ENCODE measurements around the gene ROBO2.

Gene ROBO2

GRCh38 chr3:77052051-77052501 is 12.2 kb downstream of the ROBO2 start:
- DNase-seq: no peak

DNA sequence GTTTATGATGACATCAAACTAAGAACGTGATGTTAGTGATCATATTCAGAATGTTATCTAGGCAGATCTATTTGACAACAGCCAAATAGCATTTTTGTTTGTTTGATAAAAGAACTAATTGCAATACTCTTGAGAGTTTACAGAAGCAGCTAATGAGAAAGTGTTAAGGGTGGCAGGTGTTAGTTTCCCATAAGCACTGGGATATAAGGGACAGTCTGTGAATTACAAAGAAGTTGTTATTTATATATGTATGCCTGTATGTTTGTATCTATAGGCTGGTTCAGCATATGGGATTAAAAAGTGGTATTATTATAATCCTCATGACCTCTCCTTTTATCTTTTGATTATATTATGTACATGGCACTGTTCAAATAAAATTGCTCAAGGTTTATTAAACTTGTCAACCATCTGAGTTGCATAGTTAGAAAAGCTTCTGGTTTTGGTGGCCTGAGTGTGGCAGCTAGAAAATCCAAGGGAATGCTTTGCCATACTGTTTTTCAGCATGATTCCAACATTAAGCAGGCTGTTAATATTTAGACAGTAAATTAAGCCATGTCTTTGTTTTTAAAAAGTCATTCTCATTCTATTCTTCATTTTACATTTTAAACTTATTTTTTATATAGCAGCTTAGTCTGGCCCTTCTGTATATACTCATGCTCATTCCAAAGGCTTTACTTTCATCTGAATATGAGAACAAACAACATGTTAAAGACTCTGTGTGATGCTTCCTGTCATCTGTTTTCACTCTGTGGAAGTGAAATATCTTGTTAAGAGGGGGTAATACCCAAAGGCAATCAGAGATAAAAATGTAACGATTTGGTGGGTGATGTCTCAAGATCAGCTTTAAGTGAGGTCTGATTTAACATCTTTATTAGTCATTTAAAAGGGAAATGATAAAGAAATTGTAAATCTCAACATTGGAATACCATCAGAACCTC is 13.1 kb downstream of the ROBO2 start:
- no peak for DNase-seq

GRCh38 chr3:77053795-77054194 is 13.9 kb downstream of the ROBO2 start:
- no peak for DNase-seq

GRCh38 chr3:77055841-77056341 is 16.0 kb downstream of the ROBO2 start:
- no peak for DNase-seq

DNA sequence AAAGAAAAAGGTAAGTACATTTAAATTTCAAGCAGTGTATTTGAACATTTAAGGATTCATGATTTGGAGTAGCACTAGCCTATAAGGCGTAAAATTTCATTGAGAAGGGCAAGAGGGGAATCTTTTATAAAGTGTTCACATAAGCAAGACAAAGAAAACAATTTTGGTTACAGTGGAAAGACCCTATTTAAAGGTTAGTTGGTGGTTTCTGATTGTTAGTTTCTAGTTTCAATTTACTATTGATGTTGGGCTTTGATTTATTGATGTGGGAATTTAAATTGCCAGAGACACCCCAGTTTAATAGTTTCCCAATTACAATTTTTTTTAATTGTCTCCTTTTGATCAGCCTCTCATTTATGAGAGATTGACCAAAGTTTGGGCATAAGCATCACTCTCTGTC is 19.5 kb downstream of the ROBO2 start:
- DNase-seq: no peak

GRCh38 chr3:77063423-77063822 is 23.5 kb downstream of the ROBO2 start:
- no peak for DNase-seq

DNA sequence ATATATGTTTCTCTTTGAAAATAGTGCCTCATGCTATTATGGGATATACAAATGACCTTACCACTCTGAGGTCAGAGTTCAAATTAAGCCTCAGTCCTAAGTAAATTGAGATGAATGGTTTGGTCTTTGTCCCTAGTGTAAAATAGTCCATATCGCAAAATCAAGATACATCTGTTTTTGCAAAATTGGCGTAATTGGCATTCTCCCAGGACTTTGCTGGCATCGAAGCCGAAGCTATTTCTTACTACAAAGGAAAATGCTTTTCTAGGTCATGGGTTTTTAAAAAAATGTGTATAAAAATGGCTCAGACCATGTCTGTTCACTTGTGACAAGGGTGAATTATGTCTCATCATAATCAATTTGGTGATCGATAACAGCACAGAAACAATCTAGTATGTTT is 25.9 kb downstream of the ROBO2 start:
- DNase-seq: no peak

- no peak for DNase-seq
These were observed 26.9 kb downstream of the ROBO2 start for GRCh38 chr3:77066829-77067228.

DNA sequence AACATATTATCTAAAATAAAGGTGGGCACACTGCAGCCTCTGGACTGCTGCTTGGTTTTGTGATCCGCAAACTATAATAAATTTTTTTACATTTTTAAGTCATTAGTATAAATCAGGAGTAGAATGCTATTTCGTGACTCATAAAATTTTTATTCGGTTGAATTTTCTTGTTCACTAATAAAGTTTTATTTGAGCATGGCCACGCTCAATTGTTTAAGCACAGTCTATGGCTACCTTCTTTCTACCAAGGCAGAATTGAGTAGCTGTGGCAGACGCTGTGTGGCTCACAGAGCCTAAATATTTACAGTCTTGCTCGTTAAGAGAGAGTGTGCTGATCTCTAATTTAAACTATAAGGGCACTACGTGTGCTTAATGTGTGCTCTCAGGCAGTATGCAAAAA is 28.9 kb downstream of the ROBO2 start:
- DNase-seq: no peak

- DNase-seq: no peak
These were observed 31.5 kb downstream of the ROBO2 start for GRCh38 chr3:77071364-77071763.

GRCh38 chr3:77071809-77072208 is 31.9 kb downstream of the ROBO2 start:
- DNase-seq: no peak

DNA sequence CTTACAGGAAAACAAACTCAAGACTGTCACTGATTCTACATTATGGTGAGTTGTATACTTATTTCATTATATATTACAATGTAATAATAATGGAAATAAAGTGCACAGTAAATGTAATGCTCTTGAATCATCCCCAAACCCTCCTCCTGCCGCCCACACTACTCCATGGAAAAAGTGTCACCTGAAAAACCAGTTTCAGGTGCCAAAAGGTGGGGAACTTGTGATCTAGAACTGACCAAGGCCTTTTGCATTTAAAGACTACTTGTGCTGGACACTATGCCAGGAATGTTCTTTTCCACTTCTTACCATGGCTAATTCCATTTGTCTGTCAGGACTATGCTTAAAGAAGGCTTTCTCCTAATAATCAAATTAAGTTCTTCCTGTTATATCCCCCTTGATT is 32.3 kb downstream of the ROBO2 start:
- no peak for DNase-seq

DNA sequence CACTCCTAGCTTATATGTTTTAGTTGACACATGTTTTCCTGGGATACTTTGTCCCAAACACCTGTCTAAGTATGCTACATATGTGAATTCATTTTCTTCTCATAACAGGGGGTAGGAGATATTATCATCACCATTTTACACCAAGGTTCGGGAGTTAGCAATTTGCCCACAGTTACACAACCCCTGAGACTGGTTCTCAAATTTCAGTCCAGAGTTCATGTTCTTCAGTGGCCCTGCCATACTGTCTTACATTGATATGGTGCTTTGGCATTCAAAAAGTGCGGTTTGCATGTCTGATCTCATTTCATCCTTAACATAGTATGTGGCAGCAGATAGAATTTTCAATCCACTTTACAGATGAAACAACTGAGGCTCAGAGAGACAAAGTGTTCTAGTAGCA is 38.4 kb downstream of the ROBO2 start:
- no peak for DNase-seq

DNA sequence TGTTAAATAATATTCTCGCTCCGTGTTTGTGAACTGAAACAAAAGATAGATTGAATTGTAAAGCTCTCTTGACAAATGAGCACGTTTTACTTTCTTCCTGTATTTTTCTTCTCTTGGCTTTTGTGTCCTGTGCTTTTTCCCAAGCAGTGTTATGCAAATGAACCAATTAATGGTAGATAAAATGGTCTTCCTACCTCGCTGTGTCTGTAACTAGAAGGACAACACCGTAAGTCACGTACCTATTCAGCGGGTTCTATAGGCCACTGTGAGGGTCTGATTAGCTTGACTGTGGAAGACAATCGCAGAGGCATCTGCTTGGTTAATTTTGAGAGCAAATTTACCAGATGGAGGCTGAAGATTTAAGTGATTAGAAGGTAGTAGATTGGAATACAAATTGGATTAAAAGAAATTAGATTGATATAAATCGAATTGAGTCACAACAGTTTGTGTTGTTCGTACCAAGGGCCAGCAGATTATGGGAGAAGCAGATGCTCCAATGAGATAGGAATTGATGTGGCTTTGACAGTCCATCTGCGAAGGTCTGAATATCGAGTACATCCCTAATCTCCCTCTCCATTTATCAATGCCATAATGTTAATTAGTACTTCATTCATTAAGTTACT is 40.2 kb downstream of the ROBO2 start:
- DNase-seq: no peak

DNA sequence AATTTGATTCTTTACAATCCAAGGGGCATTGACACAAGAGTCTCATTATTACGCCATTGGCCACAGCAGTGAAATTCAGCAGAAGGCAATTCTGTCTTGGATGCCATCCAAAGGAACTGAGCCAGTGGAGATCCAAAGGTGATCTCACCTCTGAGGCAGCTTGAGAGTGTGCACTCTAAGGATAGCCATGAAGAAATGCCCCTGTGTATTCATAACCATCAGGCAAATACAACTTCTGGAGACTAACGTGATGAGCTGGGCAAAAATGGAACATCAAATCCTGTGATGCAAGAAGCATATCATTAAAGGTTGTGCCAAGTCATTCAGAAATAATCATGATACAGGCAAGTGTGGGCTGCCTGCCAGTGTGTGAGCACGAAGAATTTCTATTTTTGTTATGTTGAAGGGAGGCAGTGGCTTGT is 41.4 kb downstream of the ROBO2 start:
- no peak for DNase-seq

- no peak for DNase-seq
These were observed 44.6 kb downstream of the ROBO2 start for GRCh38 chr3:77084511-77084910.

GRCh38 chr3:77086408-77086807 is 46.5 kb downstream of the ROBO2 start:
- DNase-seq: no peak

DNA sequence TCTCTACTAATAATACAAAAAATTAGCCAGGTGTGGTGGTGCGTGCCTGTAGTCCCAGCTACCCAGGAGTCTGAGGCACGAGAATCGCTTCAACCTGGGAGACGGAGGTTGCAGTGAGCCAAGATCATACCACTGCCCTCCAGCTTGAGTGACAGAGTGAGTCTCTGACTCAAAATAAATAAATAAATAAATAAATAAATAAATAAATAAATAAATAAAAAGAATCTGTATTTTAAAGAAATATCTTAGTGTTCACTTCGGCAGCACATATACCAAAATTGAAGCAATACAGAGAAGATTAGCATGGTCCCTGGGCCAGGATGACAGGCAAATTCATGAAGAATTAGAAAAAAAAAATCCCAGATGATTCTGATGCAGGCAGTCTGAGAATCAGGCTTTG is 51.9 kb downstream of the ROBO2 start:
- DNase-seq: no peak

DNA sequence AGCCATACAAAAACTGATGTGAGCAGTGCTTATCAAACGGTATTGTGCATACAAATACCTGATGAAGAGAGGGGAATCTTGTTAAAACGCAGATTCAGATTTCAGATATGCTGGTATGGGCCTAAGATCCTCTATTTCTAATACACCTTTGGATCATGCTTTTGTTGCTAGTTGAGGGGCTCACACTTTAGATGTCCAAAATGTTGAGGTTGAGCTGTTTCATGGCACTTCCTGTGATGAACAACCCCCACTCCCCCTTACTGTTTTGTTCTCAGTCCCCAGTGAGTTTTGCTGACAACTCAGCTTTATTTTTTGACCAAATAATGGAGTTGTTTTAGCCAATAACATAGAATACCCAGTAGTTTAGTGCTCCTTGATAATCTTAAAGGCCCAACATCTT is 53.2 kb downstream of the ROBO2 start:
- DNase-seq: no peak

DNA sequence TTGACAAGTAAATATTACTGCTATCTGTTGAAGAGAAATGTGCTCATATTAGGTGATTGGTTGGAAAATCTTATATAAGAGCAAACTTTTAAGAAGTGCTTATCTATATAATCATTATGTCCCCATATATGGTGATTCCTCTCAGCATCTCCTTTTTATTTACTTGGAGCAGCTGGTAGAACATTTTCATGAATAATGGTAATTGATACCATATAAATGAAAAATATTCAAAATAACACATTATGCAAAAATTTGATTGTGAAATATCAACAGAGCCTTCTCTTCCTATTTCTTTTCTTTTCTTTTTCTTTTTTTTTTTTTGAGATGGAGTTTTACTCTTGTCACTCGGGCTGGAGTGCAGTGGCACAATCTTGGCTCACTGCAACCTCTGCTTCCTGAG is 56.2 kb downstream of the ROBO2 start:
- DNase-seq: no peak

DNA sequence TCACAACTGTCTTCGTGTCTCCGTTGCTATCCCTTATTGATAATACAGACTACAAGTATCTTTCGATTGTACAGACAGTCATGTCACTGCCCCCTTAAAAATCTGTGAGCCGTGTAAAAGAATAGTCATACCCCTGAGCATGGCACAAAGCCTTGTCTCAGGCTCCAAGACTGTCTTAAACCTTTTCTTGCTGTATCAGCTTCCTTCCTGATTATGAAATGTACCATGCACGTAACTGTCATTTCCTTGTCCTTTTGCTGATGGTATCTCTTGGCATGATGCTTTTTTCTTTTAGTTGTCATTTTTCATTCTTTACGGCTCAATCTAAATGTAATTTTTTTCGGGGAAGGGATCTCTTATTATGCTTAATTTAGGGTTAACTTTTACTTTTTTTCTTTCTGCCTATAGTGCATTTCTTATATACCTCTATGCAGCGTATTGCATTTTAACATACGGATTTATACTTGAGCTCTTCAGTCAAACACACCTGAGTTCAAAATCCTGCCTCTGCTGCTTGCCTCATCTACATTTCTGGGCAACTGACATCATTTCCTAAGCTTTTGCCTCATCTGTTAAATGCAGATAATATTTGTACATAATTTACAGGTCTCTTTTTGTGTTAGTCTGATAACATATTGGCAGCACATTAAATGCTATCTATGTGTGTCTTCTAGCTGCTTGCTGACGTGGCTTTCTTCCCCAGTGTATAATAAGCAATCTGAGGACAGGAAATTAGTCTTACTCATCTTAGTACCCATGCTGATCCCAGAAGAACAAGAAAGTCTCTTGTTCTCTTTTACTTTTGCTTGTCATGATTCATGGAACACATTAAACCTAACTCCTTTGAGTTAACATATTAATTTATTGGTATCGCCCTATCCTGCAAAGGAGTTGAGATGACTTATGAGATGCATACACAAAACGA is 57.3 kb downstream of the ROBO2 start:
- no peak for DNase-seq

DNA sequence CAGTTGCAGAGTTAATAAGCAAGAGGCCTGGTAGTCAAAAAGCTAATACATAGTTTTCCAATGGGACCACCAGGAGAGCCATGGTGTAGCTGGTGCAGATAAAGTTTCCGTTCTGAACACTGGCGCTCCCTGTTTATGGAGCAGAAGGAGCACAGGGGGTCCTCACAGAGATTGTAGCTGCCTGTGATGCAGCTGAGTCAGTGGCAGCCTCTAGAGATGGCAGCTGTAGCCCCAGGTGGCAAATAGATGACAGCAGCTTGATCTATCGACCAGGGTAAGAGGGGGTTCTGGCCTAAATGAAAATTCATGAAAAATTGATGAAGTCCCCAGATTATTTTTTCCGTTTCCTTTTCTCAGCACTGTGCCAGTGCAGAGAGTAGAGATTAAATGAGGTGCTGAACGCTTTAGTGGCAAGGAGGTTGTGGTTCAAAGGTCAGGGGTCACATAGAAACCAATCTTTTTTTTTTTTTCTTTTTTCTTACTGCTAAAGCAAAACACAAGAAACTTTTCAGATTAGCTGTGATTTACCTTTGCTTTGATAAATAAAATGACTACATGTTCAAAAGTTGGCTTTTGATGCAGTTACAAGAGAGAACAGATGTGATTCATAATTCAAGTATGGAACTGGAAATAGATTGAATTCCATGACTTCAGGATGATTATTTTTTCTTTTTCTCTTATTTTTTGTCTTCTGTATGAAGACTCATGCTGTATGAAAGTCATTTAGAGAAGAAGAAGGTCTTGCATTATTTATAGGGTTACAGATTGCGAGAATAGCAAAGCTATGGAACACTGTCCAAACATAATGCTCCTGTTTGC is 63.3 kb downstream of the ROBO2 start:
- no peak for DNase-seq
